GM18909 (cell line): ENCODE results near the gene NAA25.
"Not testable (repeated sequence)": the region's sequence is repeated elsewhere in the genome, so short reads cannot be mapped to it uniquely, and the experiment has no call there.

Source experiments
- ATAC-seq: cut with Tn5 transposase; IDR thresholded peaks from one replicate; pipeline ENCODE4 v1.9.1; 2021; ENCODE audit warnings: mild to moderate bottlenecking; ENCODE audit not compliant: unreplicated experiment, poor library complexity

The NAA25 gene

DNA sequence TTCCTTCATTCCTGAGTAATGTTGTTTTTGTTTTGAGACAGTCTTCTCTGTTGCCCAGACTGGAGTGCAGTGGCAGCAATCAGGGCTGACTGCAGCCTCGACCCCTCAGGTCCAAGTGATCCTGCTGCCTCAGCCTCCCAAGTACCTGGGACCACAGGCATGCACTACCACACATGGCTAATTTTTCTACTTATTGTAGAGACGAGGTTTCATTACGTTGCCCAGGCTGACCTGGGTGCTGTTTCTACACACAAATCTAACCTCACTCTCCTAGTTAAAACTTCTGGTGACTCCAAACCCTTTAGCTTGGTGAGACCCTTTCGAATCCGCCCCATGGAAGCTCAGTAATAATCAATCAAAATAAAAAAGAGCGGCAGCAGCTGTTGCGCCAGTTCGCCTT, 96.9 kb downstream of the NAA25 start:
- no peak for ATAC-seq

- ATAC-seq = no peak
Measured at GRCh38 chr12:112010415-112011344, 97.9 kb downstream of the NAA25 start.

- ATAC-seq = not testable (repeated sequence)
Measured at GRCh38 chr12:112009596-112009995, 99.0 kb downstream of the NAA25 start.

DNA sequence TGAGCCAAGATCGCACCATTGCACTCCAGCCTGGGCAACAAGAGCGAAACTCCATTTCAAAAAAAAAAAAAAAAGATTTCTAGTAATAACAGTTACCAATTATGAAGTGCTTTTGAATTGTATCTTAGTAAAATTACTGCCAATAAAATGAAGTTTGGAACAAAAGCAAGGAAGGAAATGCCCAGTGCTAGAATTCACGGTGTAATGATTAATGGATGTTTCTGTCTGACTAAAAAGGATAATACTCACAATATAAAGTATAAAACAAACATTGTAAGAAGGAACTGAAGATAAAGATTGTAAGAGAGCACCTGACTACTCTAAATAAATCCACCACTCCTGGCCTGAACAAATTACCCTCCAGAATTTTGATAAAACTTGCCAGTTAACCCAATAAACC, 99.7 kb downstream of the NAA25 start:
- ATAC-seq = no peak

DNA sequence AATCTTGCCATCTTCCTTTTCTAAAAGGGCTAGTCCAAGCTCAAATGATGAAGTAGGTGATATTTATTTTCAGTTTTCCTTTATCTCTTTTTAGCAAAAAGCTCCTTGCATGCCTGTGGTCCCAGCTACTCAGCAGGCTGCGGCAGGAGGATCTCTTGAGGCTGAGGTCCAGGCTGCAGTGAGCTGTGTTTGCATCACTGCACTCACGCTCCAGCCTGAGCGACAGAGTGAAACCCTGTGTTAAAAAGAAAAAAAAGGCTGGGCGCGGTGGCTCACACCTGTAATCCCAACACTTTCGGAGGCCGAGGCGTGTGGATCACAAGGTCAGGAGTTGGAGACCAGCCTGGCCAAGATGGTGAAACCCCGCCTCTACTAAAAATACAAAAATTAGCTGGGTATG, 100.6 kb downstream of the NAA25 start:
- no peak for ATAC-seq

GRCh38 chr12:112005419-112006395, 102.9 kb downstream of the NAA25 start:
- ATAC-seq = no peak

DNA sequence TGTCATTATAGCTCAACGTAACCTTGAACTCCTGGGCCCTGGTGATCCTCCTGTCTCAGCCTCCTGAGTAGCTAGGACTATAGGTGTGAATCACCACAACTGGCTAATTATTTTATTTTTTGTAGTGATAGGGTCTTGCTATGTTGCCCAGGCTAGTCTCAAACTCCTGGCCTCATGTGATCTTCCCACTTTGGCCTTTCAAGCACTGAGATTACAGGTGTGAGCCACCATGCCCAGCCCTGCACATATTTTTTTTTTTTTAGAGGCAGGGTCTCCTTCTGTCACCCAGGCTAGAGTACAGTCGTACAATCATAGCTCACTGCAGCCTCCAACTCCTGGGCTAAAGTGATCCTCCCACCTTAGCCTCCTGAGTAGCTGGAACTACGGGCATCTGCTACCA, 104.5 kb downstream of the NAA25 start:
- no peak for ATAC-seq

DNA sequence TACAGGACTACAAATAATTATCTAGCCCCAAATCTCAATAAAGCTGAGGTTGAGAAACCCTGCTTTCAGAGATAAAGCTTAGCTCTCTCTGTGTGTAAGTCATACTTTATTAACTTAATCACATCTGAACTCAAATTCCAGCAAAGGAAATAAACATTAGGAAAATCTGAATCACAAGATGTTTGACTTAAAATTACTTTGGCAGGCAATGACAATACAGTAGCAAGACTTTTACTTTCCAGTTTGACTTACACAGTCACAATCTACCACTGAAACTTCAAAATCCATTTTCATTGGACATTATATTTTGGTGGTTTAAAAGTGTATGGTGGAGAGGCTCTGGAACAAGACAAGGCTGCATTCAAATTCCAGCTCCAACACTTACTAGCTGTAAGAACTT, 107.0 kb downstream of the NAA25 start:
- ATAC-seq = no peak

GRCh38 chr12:112000820-112001219, 107.8 kb downstream of the NAA25 start:
- no peak for ATAC-seq

GRCh38 chr12:111999129-111999528, 109.5 kb downstream of the NAA25 start:
- ATAC-seq = not testable (repeated sequence)

GRCh38 chr12:111998015-111998414, 110.6 kb downstream of the NAA25 start:
- no peak for ATAC-seq

DNA sequence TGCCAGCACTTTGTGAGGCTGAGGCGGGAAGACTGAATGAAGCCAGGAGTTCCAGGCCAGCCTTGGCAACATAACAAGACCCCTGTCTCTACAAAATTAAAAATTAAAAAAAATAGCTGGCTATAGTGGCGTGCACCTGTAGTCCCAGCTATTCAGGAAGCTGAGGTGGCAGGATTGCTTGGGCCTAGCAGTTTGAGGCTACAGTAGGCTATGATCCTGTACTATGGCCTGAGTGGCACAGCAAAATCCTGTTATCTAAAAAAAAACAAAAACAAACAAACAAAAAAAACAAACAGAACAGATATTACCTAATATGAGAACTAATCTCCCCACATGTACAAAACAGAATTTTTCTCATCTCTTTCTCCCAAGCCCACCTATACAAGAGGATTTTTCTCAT, 111.3 kb downstream of the NAA25 start:
- no peak for ATAC-seq

- ATAC-seq = no peak
Measured at GRCh38 chr12:111995782-111996480, 112.7 kb downstream of the NAA25 start.

- peak; percentile 16 for ATAC-seq
Measured at GRCh38 chr12:111994211-111995111, 114.1 kb downstream of the NAA25 start.

DNA sequence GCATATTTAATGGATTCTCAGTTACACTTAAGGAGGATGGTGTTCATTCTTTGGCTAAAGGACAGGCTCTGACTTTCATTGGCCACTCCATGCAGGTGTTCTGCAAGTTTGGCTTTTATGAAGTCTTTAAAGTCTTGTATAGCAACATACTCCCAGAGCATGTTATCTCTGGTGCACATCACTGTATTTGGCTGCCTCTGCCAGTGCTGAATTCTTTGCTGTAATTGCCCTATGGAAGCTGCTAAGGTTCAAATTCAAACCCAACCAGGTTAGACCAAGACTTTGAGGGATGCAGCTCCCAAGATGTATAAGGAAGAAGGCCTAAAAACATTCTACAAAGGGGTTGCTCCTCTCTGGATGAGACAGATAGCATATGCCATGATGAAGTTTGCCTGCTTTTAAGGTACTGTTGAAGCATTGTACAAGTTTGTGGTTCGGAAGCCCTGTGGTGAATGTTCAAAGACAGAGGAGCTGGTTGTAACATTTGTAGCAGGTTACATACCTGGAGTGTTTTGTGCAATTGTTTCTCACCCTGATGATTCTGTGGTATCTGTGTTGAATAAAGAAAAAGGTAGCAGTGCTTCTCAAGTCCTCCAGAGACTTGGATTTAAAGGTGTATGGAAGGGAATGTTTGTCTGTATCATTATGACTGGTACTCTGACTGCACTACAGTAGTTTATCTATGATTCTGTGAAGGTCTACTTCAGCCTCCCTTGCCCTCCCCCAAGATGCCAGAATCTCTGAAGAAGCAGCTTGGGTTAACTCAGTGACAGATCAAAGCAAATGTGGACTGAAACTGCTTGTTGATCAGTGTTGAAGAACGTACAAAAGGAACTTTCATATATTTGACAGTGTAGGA, 115.1 kb downstream of the NAA25 start:
- peak; percentile 53 for ATAC-seq

DNA sequence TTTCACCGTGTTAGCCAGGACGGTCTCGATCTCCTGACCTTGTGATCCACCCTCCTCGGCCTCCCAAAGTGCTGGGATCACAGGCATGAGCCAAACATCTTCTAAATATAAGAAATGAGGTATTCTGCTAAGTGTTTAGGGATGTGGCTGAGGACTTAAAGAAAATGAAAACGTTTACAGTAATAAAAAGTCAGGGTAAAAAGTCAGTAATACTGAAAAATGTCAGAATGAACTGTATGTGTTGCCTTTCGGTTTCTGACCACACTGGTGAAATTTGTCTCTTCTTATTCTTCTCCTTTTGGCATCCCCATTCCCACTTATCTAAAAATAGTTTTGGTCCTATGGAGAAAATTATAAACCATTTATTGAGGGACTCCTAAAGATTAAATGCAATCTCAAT, 116.1 kb downstream of the NAA25 start:
- ATAC-seq = no peak

GRCh38 chr12:111991946-111992345, 116.6 kb downstream of the NAA25 start:
- no peak for ATAC-seq

DNA sequence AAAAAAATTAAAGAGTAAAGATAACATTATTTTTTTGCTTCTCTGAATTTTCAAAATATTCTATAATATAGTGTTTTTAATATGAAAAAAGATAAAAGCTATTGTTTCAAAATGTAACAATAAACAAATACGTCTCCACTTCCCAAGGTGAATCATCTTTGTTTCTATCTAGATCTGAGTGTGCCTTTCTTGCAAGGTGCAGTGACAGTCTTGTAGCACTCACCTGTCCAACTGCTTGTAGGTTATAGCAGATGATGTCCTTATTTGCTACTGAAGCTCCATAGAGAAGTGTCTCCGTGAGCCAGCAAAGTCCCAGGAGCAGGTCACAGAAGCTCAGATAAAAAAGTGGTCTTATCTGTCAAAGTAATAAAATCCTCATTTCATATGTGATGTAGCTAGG, 117.0 kb downstream of the NAA25 start:
- no peak for ATAC-seq

DNA sequence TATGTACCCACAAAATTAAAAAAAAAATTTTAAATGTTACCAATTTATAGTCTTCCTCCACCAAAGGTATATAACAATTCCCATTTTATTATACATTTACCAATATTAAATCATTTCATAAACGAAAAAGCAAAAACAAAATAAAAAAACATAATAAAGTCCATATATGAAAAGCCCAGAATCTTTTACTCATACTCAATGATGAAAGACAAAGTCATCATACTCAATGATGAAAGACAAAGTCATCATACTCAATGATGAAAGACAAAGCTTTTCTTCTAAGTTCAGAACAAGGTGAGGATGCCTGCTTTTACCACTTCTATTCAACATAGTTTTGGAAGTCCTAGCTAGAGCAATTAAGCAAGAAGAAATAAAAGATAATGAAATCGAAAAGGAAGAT, 123.8 kb downstream of the NAA25 start:
- ATAC-seq = no peak
